HepG2 (cell line): ENCODE data around the gene CLUH. TPM values are rescaled to one million over a fixed set of nuclear protein-coding genes. Genes with fewer than 3 reads are reported as not detected.

Experiments used
- HOXA9 ChIP-seq: sonication (generic); formaldehyde crosslinking; IDR thresholded peaks from 2 replicates; pipeline ENCODE4 v1.8.1; 2022; ENCODE audit warnings: missing genetic modification reagents, mild to moderate bottlenecking, moderate library complexity, borderline replicate concordance
- MTA3 ChIP-seq: sonication (generic); formaldehyde crosslinking; IDR thresholded peaks from 2 replicates; pipeline ENCODE4 v1.4.0; 2020; ENCODE audit warnings: missing genetic modification reagents
- MTERF4 ChIP-seq: sonication (generic); formaldehyde crosslinking; IDR thresholded peaks from 2 replicates; pipeline ENCODE4 v1.8.0; 2023; ENCODE audit warnings: mild to moderate bottlenecking, missing genetic modification reagents
- MYNN ChIP-seq: sonication (generic); formaldehyde crosslinking; IDR thresholded peaks from 2 replicates; pipeline ENCODE4 v1.4.0; 2020; ENCODE audit warnings: mild to moderate bottlenecking, low read depth, missing genetic modification reagents
- MZF1 ChIP-seq: sonication (generic); formaldehyde crosslinking; IDR thresholded peaks from 2 replicates; pipeline ENCODE4 v1.8.1; 2023; ENCODE audit warnings: mild to moderate bottlenecking, missing genetic modification reagents, borderline replicate concordance
- NCOR1 ChIP-seq: fragments of 200-600 bp; sonication (generic); IDR thresholded peaks from 2 replicates; pipeline ENCODE4 v1.7.0; 2017; ENCODE audit warnings: antibody characterized with exemption, low read length, borderline replicate concordance
- SMYD3 ChIP-seq: sonication (generic); formaldehyde crosslinking; IDR thresholded peaks from 2 replicates; pipeline ENCODE4 v1.8.1; 2023; ENCODE audit warnings: mild to moderate bottlenecking, missing genetic modification reagents
- TOE1 ChIP-seq: sonication (generic); formaldehyde crosslinking; IDR thresholded peaks from 2 replicates; pipeline ENCODE4 v1.4.0; 2020; ENCODE audit warnings: mild to moderate bottlenecking, missing genetic modification reagents
- TRIM22 ChIP-seq: fragments of 450-650 bp; IDR thresholded peaks from 2 replicates; pipeline ENCODE4 v1.6.1; 2017
- U2AF2 ChIP-seq: fragments of 200-400 bp; formaldehyde crosslinking; IDR thresholded peaks from 2 replicates; pipeline ENCODE4 v1.6.1; 2017; ENCODE audit warnings: low read depth, mild to moderate bottlenecking, low read length
- ZEB1 ChIP-seq: IDR thresholded peaks from 2 replicates; pipeline ENCODE4 v1.6.1; 2012; ENCODE audit warnings: mild to moderate bottlenecking, low read depth, inconsistent platforms; ENCODE audit not compliant: insufficient replicate concordance
- ZGPAT ChIP-seq: IDR thresholded peaks from 2 replicates; pipeline ENCODE4 v1.6.1; 2016; ENCODE audit warnings: mild to moderate bottlenecking
- ZNF143 ChIP-seq: sonication (generic); formaldehyde crosslinking; IDR thresholded peaks from 2 replicates; pipeline ENCODE4 v1.4.0; 2020; ENCODE audit warnings: missing genetic modification reagents
- ZNF34 ChIP-seq: sonication (generic); formaldehyde crosslinking; IDR thresholded peaks from 2 replicates; pipeline ENCODE4 v1.4.0; 2020; ENCODE audit warnings: mild to moderate bottlenecking, missing genetic modification reagents, borderline replicate concordance
- polyA plus RNA-seq, 8 experiments: library from polyadenylated mRNA; depleted of rRNA in 3 of 8; stranded (reverse) in 7 of 8; unstranded in 1 of 8; fragments of >200 nt; fragmentation: Illumina TruSeq in 4 of 8; extraction: Trizol in 4 of 8; gene quantifications; 2 replicates each; pipeline versions ENCODE4 v1.2.1 to v1.2.3, GENCODE V29; 2011 to 2016; ENCODE audit warnings: low read depth in 4 of 8, missing spikeins in 1 of 8, mixed read lengths in 1 of 8; ENCODE audit not compliant: insufficient read depth in 1 of 8
- total RNA-seq, 5 experiments: library from RNA; depleted of rRNA; stranded (reverse); fragments of >200 nt; fragmentation: Illumina TruSeq; extraction: Trizol; gene quantifications; 2 replicates each; pipeline ENCODE4 v1.2.3, GENCODE V29; 2016; ENCODE audit warnings: low read depth in 1 of 5
- TF ChIP-seq, protein P1 (sequence below): sonication (generic); formaldehyde crosslinking; IDR thresholded peaks from 2 replicates; pipeline ENCODE4 v1.4.0; 2020; ENCODE audit warnings: missing genetic modification reagents
- TF ChIP-seq, protein P2 (sequence below): sonication (generic); formaldehyde crosslinking; IDR thresholded peaks from 2 replicates; pipeline ENCODE4 v1.5.1; 2020; ENCODE audit warnings: mild to moderate bottlenecking, moderate library complexity, missing genetic modification reagents

The CLUH gene
- total and polyA plus RNA-seq, 2 of the 13 experiments (the other 11 are each of a cell fraction or from before 2014, with no cell fraction given), result 30.9 to 60.5 TPM

DNA sequence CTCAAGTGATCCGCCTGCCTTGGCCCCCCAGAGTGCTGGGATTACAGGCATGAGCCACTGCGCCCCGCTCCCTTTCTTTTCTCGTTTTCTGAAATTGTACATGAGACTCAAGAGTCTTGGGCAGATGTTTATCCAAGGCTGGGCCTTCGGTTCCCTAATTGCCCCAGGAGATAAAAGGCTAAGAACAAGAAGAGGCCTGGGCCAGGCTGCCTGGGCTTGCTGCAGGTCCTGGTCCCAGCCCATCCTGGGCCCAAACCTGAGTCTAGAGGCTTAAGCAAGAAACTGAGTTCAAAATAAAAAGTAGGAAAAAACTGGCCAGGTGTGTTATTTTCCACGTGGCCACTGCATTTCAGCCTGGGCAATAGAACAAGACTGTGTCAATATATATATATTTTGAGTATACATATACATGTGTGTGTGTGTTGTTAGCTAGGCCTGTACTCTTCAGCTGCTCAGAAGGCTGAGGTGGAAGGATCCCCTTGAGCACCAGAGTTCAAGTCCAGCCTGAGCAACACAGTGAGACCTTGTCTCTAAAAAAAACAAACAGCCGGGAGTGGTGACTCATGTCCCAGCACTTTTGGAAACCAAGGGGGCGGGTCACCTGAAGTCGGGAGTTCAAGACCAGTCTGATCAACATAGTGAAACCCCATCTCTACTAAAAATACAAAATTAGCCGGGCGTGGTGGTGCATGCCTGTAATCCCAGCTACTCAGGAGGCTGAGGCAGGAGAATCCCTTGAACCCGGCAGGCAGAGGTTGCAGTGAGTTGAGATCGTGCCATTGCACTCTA, 6.8 kb upstream of the CLUH start (continued):
- no peak for TF ChIP-seq NCOR1
- no peak for TF ChIP-seq MYNN (CRISPR knock-in tag)
- TF ChIP-seq, protein P1, sequence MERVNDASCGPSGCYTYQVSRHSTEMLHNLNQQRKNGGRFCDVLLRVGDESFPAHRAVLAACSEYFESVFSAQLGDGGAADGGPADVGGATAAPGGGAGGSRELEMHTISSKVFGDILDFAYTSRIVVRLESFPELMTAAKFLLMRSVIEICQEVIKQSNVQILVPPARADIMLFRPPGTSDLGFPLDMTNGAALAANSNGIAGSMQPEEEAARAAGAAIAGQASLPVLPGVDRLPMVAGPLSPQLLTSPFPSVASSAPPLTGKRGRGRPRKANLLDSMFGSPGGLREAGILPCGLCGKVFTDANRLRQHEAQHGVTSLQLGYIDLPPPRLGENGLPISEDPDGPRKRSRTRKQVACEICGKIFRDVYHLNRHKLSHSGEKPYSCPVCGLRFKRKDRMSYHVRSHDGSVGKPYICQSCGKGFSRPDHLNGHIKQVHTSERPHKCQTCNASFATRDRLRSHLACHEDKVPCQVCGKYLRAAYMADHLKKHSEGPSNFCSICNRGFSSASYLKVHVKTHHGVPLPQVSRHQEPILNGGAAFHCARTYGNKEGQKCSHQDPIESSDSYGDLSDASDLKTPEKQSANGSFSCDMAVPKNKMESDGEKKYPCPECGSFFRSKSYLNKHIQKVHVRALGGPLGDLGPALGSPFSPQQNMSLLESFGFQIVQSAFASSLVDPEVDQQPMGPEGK, result no peak
- no peak for TF ChIP-seq ZNF143 (CRISPR knock-in tag)
- no peak for TF ChIP-seq SMYD3 (CRISPR knock-in tag)
- TF ChIP-seq HOXA9 (CRISPR knock-in tag), result no peak
- no peak for TF ChIP-seq TRIM22
- no peak for TF ChIP-seq MTERF4 (CRISPR knock-in tag)
- TF ChIP-seq ZEB1, result no peak
- TF ChIP-seq ZNF34 (CRISPR knock-in tag), result no peak
- no peak for TF ChIP-seq TOE1 (CRISPR knock-in tag)
- TF ChIP-seq, protein P2, sequence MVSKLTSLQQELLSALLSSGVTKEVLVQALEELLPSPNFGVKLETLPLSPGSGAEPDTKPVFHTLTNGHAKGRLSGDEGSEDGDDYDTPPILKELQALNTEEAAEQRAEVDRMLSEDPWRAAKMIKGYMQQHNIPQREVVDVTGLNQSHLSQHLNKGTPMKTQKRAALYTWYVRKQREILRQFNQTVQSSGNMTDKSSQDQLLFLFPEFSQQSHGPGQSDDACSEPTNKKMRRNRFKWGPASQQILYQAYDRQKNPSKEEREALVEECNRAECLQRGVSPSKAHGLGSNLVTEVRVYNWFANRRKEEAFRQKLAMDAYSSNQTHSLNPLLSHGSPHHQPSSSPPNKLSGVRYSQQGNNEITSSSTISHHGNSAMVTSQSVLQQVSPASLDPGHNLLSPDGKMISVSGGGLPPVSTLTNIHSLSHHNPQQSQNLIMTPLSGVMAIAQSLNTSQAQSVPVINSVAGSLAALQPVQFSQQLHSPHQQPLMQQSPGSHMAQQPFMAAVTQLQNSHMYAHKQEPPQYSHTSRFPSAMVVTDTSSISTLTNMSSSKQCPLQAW (CRISPR knock-in tag), result no peak
- no peak for TF ChIP-seq U2AF2
- TF ChIP-seq MTA3 (CRISPR knock-in tag), result no peak
- no peak for TF ChIP-seq MZF1
- TF ChIP-seq ZGPAT (CRISPR knock-in tag), result peak; percentile 29; the same call in 1 of the 2 replicates
